ENCODE results near the gene BANP.
A peak's percentile ranks its signal among the peaks of the same experiment; 100 is the strongest.
"Not testable (repeated sequence)": the region's sequence is repeated elsewhere in the genome, so short reads cannot be mapped to it uniquely, and the experiment has no call there.

BANP gene

DNA sequence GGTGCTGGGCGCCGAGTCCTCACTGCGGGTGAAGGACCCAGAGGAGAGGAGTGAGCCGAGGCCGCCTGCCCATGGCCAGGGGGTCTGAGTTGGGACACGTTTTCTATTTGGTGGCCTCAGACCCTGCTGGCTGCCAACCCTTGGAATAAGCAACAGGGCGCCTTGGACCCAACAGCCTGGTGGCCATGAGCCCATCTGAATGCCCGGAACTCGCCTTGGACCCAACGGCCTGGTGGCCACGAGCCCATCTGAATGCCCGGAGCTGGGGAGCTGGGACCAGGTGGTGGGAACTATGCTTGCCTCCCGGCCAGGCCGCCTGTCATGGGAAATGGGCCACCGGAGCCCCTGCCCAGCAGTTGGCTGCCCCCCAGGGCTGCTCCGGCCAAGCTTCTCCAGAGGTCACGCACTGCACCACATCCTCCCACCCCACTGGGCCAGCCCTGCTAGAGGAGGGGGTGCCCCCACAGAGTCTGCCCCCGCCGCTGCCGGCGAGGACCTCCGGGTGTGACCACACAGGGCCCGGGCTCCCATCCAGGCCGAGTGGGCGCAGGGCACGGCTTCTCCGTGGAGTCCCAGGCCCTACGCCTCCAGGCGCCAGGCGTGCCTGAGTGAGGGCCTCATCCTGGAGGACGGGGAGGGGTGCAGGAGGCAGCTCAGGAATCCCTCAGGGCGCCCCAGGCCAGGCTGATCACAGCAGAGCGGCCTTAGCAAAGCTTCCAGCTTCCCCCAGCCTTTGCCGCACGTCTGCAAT lies 140.2 kb downstream of the BANP start:
- peak; percentile 84 to 85 for DNase-seq
- H3K4ac ChIP-seq (ENCODE audit: low read depth, low read length); H3K4me3 ChIP-seq (ENCODE audit: low read depth, low read length): not testable (repeated sequence)

DNA sequence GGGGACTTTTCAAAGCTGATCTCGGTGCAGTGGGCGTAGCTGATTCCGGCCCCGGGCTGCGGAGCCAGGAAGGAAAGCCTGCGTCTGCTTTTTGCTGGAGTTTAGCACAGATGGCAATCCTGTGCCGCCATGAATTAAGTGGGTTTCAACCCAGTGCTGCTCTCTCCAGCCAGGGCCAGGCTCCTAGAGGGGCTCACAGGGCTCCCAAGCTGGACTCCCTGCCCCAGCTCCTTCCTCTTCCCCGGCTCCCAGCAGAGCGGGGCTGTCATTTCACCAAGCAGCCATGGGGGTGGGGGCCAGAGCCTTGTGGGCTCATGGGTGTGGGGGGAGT lies 140.7 kb downstream of the BANP start:
- not testable (repeated sequence) for H3K23ac ChIP-seq (ENCODE audit: low read length); H3K36me3 ChIP-seq (ENCODE audit: control insufficient read depth in 1 of 2, insufficient read depth in 2 of 2, low read length in 2 of 2); H3K9ac ChIP-seq (ENCODE audit: low read length); H3K27me3 ChIP-seq (ENCODE audit: insufficient read depth, low read length); H3K4me1 ChIP-seq (ENCODE audit: control insufficient read depth in 1 of 2, insufficient read depth in 2 of 2, low read length in 2 of 2); H3K4me2 ChIP-seq (ENCODE audit: low read length); H3K27ac ChIP-seq (ENCODE audit: low read depth, low read length); H3K79me2 ChIP-seq (ENCODE audit: control insufficient read depth, insufficient read depth, low read length, poor library complexity); H3K79me1 ChIP-seq (ENCODE audit: low read length); H3K18ac ChIP-seq (ENCODE audit: low read length); DNase-seq; H2BK120ac ChIP-seq (ENCODE audit: insufficient read depth, low read length, poor library complexity); H4K91ac ChIP-seq (ENCODE audit: low read depth, low read length); H4K8ac ChIP-seq (ENCODE audit: low read depth, low read length); H2AK5ac ChIP-seq (ENCODE audit: low read length); H3K14ac ChIP-seq (ENCODE audit: low read length); H4K12ac ChIP-seq (ENCODE audit: low read depth, low read length); H3K4ac ChIP-seq (ENCODE audit: low read depth, low read length); H3K4me3 ChIP-seq (ENCODE audit: low read depth, low read length); H2BK12ac ChIP-seq (ENCODE audit: low read length); H2AFZ ChIP-seq (ENCODE audit: insufficient read depth, low read length, poor library complexity); H2BK5ac ChIP-seq (ENCODE audit: low read depth, low read length, poor library complexity); H3K9me3 ChIP-seq (ENCODE audit: insufficient read depth, low read depth, low read length)
- WGBS (ENCODE audit: extremely low coverage, insufficient coverage, insufficient read length): no CpG with 5 or more reads among the region's 9 CpGs

More for the DNA sequence above, 140.2 kb downstream of the BANP start:
- H2AK5ac ChIP-seq (ENCODE audit: low read length); H3K14ac ChIP-seq (ENCODE audit: low read length); H3K27me3 ChIP-seq (ENCODE audit: insufficient read depth, low read length); H4K12ac ChIP-seq (ENCODE audit: low read depth, low read length); H3K79me2 ChIP-seq (ENCODE audit: control insufficient read depth, insufficient read depth, low read length, poor library complexity); H3K23ac ChIP-seq (ENCODE audit: low read length); H2BK5ac ChIP-seq (ENCODE audit: low read depth, low read length, poor library complexity); H4K8ac ChIP-seq (ENCODE audit: low read depth, low read length); H3K9ac ChIP-seq (ENCODE audit: low read length); H4K91ac ChIP-seq (ENCODE audit: low read depth, low read length); H3K79me1 ChIP-seq (ENCODE audit: low read length); H2AFZ ChIP-seq (ENCODE audit: insufficient read depth, low read length, poor library complexity); H3K27ac ChIP-seq (ENCODE audit: low read depth, low read length); H3K36me3 ChIP-seq (ENCODE audit: control insufficient read depth in 1 of 2, insufficient read depth in 2 of 2, low read length in 2 of 2); H3K4me1 ChIP-seq (ENCODE audit: control insufficient read depth in 1 of 2, insufficient read depth in 2 of 2, low read length in 2 of 2); H2BK120ac ChIP-seq (ENCODE audit: insufficient read depth, low read length, poor library complexity); H3K4me2 ChIP-seq (ENCODE audit: low read length); H3K18ac ChIP-seq (ENCODE audit: low read length); H3K9me3 ChIP-seq (ENCODE audit: insufficient read depth, low read depth, low read length): not testable (repeated sequence)
- no CpG with 5 or more reads among the region's 35 CpGs for WGBS (ENCODE audit: extremely low coverage, insufficient coverage, insufficient read length)
- H2BK12ac ChIP-seq (ENCODE audit: low read length): peak overlapping the region; percentile 33

DNA sequence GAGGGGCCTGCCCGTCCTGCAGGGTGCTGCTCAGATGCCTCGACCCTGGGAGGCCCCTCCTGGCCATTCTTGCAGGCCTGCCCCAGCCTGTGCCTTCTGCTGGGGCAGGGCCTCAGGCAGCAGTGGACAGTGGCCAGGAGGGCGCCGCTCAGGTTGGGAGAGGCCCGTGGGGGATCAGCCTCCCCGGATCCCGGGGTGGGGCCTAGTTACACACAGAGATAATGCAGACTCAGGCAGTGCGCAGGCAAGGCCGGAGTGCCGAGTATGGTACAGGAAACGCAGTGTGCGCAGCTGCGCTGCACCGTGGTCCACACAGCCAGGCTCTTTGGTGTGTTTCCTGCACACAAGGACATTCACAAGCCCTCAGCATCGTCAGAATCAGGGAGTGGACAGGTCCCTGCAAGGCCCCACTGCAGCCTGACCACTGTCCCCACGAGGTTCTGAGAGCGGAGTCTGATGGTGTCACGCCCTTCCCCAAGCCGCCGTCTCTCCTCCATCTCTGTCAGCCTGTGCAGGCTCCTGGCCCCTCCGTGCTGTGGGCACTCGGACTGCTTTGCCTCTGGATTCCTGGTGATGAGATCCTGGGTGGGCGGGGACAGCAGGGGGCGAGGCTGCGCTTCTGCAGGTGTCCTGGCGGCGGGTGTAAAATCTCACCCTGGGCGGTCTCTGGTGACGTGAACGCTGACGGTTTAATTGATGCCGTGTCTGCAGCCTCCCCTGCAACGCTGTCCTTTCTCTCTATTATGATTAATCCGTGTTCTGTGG lies 141.7 kb downstream of the BANP start:
- not testable (repeated sequence) for H3K27me3 ChIP-seq (ENCODE audit: insufficient read depth, low read length); DNase-seq; H2BK120ac ChIP-seq (ENCODE audit: insufficient read depth, low read length, poor library complexity); H3K23ac ChIP-seq (ENCODE audit: low read length); H3K36me3 ChIP-seq (ENCODE audit: control insufficient read depth in 1 of 2, insufficient read depth in 2 of 2, low read length in 2 of 2); H3K79me1 ChIP-seq (ENCODE audit: low read length); H3K4ac ChIP-seq (ENCODE audit: low read depth, low read length); H3K4me3 ChIP-seq (ENCODE audit: low read depth, low read length); H3K4me1 ChIP-seq (ENCODE audit: control insufficient read depth in 1 of 2, insufficient read depth in 2 of 2, low read length in 2 of 2); H3K4me2 ChIP-seq (ENCODE audit: low read length); H2AK5ac ChIP-seq (ENCODE audit: low read length); H3K27ac ChIP-seq (ENCODE audit: low read depth, low read length); H4K12ac ChIP-seq (ENCODE audit: low read depth, low read length); H3K9ac ChIP-seq (ENCODE audit: low read length); H3K9me3 ChIP-seq (ENCODE audit: insufficient read depth, low read depth, low read length); H2BK5ac ChIP-seq (ENCODE audit: low read depth, low read length, poor library complexity); H3K18ac ChIP-seq (ENCODE audit: low read length); H3K14ac ChIP-seq (ENCODE audit: low read length); H2AFZ ChIP-seq (ENCODE audit: insufficient read depth, low read length, poor library complexity); H2BK12ac ChIP-seq (ENCODE audit: low read length); H3K79me2 ChIP-seq (ENCODE audit: control insufficient read depth, insufficient read depth, low read length, poor library complexity); H4K8ac ChIP-seq (ENCODE audit: low read depth, low read length); H4K91ac ChIP-seq (ENCODE audit: low read depth, low read length)
- WGBS (ENCODE audit: extremely low coverage, insufficient coverage, insufficient read length): no CpG with 5 or more reads among the region's 34 CpGs

DNA sequence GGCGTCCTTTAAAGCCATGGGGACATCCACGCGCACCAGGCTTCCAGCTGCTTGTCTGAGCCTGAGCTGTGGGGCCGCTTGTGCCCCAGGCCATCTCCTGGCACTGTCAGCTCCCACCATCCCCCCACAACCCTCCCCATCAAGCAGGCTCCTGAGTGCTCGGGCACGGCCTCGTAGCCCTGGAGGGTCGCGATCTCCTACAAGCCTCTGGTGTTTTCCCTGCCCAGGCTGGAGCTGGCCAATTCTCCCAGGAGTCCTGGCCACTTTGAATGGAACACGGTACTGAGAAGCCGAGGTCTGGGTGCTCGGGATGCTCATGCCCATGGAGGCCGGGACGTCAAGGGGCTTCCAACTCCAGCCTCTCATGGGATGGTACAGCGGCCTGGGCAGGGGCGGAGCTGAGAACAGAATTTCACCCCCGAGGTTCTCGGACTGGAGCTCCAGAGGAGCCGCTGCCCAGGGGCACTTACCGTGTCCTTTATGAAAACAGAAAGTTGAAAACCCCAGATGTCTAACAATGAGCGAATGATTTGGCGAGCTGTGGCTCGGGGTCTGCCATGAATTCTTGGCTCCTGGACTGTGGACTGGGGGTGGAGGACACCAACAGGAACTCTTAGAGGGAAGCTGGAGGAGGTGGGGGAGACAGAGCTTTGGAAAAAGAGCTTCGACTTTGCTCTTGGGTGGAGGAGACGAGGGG lies 142.5 kb downstream of the BANP start:
- peaks cover 14% of the 10 kb centered on the region for H3K9me3 ChIP-seq (ENCODE audit: insufficient read depth, low read depth, low read length)
- not testable (repeated sequence) for H3K4me3 ChIP-seq (ENCODE audit: low read depth, low read length); H2BK5ac ChIP-seq (ENCODE audit: low read depth, low read length, poor library complexity); H3K27ac ChIP-seq (ENCODE audit: low read depth, low read length); H4K91ac ChIP-seq (ENCODE audit: low read depth, low read length); H3K23ac ChIP-seq (ENCODE audit: low read length); H2BK120ac ChIP-seq (ENCODE audit: insufficient read depth, low read length, poor library complexity); H3K14ac ChIP-seq (ENCODE audit: low read length); H3K27me3 ChIP-seq (ENCODE audit: insufficient read depth, low read length); H3K36me3 ChIP-seq (ENCODE audit: control insufficient read depth in 1 of 2, insufficient read depth in 2 of 2, low read length in 2 of 2); H2BK12ac ChIP-seq (ENCODE audit: low read length); H3K79me2 ChIP-seq (ENCODE audit: control insufficient read depth, insufficient read depth, low read length, poor library complexity); H3K4me2 ChIP-seq (ENCODE audit: low read length); H2AK5ac ChIP-seq (ENCODE audit: low read length); H3K79me1 ChIP-seq (ENCODE audit: low read length); H3K18ac ChIP-seq (ENCODE audit: low read length); H2AFZ ChIP-seq (ENCODE audit: insufficient read depth, low read length, poor library complexity); H3K4ac ChIP-seq (ENCODE audit: low read depth, low read length); H4K12ac ChIP-seq (ENCODE audit: low read depth, low read length); DNase-seq; H3K9ac ChIP-seq (ENCODE audit: low read length); H4K8ac ChIP-seq (ENCODE audit: low read depth, low read length); H3K4me1 ChIP-seq (ENCODE audit: control insufficient read depth in 1 of 2, insufficient read depth in 2 of 2, low read length in 2 of 2)
- WGBS (ENCODE audit: extremely low coverage, insufficient coverage, insufficient read length): no CpG with 5 or more reads among the region's 25 CpGs

All from trophoblast cell (in vitro differentiated cells and primary cell).